H1 (cell line): ENCODE measurements around the gene DAZAP1. TPM values are rescaled to one million over a fixed set of nuclear protein-coding genes. Genes with fewer than 3 reads are reported as not detected.

ENCODE experiments used
- CTCF ChIA-PET: fragments of 300-600 bp; sonication (Branson Sonifier 250); formaldehyde crosslinking; loops from one replicate; lab custom pipeline; 2021; ENCODE audit not compliant: partially characterized antibody; lab: Charles Lee
- POLR2A ChIA-PET: fragments of 300-600 bp; sonication (Branson Sonifier 250); formaldehyde crosslinking; loops from one replicate; lab custom pipeline; 2021; ENCODE audit warnings: inconsistent platforms; ENCODE audit not compliant: partially characterized antibody; lab: Charles Lee
- DNase-seq, 2 experiments: peaks; one replicate each; pipeline versions ENCODE4 v3.0.0 to v3.0.0-alpha.2; 2010 to 2022; ENCODE audit warnings: low spot score in 2 of 2, low read depth in 1 of 2, mixed read lengths in 1 of 2
- FAIRE-seq: peaks from 2 replicates; lab custom pipeline; 2011; peaks lifted over from hg19 to GRCh38; lab: Jason Lieb, UNC
- H2AFZ ChIP-seq: 2 replicates; pipeline ENCODE4 v1.8.1; 2012; ENCODE audit warnings: low read length, inconsistent platforms
- H2AK5ac ChIP-seq: 2 replicates; pipeline ENCODE4 v1.6.1; 2013; ENCODE audit warnings: low read depth, low read length
- H2BK120ac ChIP-seq: replicated peaks from 2 replicates; pipeline ENCODE3; 2013; ENCODE audit warnings: low read depth, low read length, inconsistent platforms
- H2BK12ac ChIP-seq: 2 replicates; pipeline ENCODE4 v1.6.1; 2013; ENCODE audit warnings: low read depth, low read length
- H2BK15ac ChIP-seq: 2 replicates; pipeline ENCODE4 v1.6.1; 2013; ENCODE audit warnings: low read length
- H2BK20ac ChIP-seq: 2 replicates; pipeline ENCODE4 v1.6.1; 2013; ENCODE audit warnings: low read length
- H2BK5ac ChIP-seq: 2 replicates; pipeline ENCODE4 v1.6.1; 2013; ENCODE audit warnings: low read depth, low read length
- H3K14ac ChIP-seq: 2 replicates; pipeline ENCODE4 v1.6.1; 2013; ENCODE audit warnings: inconsistent platforms; ENCODE audit not compliant: insufficient read length
- H3K18ac ChIP-seq: 2 replicates; pipeline ENCODE4 v1.6.1; 2013; ENCODE audit warnings: low read length; ENCODE audit errors: extremely low read depth
- H3K23ac ChIP-seq: 2 replicates; pipeline ENCODE4 v1.6.1; 2013; ENCODE audit warnings: inconsistent platforms; ENCODE audit not compliant: insufficient read length
- H3K23me2 ChIP-seq: 2 replicates; pipeline ENCODE4 v1.6.1; 2013; ENCODE audit warnings: low read depth, low read length
- H3K27ac ChIP-seq: 2 replicates; pipeline ENCODE4 v1.6.1; 2011; ENCODE audit warnings: low read depth, low read length, inconsistent platforms
- H3K27me3 ChIP-seq, 4 experiments: replicated peaks in 1 of 4; 1 replicate in 1 of 4; 2 replicates in 3 of 4; pipeline versions ENCODE4 v1.6.1 to v1.8.1; 2011 to 2013; ENCODE audit warnings: low read length in 3 of 4, mild to moderate bottlenecking in 3 of 4, inconsistent platforms in 2 of 4, mixed read lengths in 2 of 4, moderate library complexity in 1 of 4; ENCODE audit not compliant: control insufficient read depth in 3 of 4, insufficient read depth in 3 of 4; ENCODE audit errors: extremely low read depth in 1 of 4
- H3K36me3 ChIP-seq, 4 experiments: 2 replicates each; pipeline versions ENCODE4 v1.6.1 to v1.8.1; 2011 to 2013; ENCODE audit warnings: mild to moderate bottlenecking in 4 of 4, low read length in 3 of 4, moderate library complexity in 2 of 4, control low read depth in 1 of 4, inconsistent platforms in 1 of 4; ENCODE audit not compliant: insufficient read depth in 4 of 4, control insufficient read depth in 2 of 4
- H3K4ac ChIP-seq: replicated peaks from 2 replicates; pipeline ENCODE3; 2013; ENCODE audit warnings: low read length, low read depth, mixed read lengths, inconsistent platforms; ENCODE audit not compliant: insufficient read length
- H3K4me1 ChIP-seq, 4 experiments: replicated peaks in 1 of 4; 1 replicate in 1 of 4; 2 replicates in 3 of 4; pipeline versions ENCODE4 v1.6.1 to v1.8.1; 2011 to 2013; ENCODE audit warnings: low read length in 3 of 4, inconsistent platforms in 2 of 4, mixed read lengths in 1 of 4; ENCODE audit not compliant: insufficient read depth in 4 of 4, control insufficient read depth in 3 of 4
- H3K4me2 ChIP-seq, 2 experiments: 2 replicates each; pipeline versions ENCODE4 v1.6.1 to v1.8.1; 2011 to 2013; ENCODE audit warnings: low read depth in 2 of 2, low read length in 2 of 2, control low read depth in 1 of 2, inconsistent platforms in 1 of 2, mild to moderate bottlenecking in 1 of 2; ENCODE audit not compliant: insufficient read depth in 1 of 2
- H3K4me3 ChIP-seq, 4 experiments: fragments of 200-600, 300-600 bp in 1 of 4; sonication (generic), shearing (Covaris generic), sonication (Bioruptor Twin) in 1 of 4; 2 replicates each; pipeline versions ENCODE4 v1.5.1 to v1.8.1; 2011 to 2016; ENCODE audit warnings: low read length in 4 of 4, low read depth in 3 of 4, control low read depth in 2 of 4, inconsistent platforms in 2 of 4, mild to moderate bottlenecking in 2 of 4, mixed read lengths in 1 of 4, moderate library complexity in 1 of 4; ENCODE audit not compliant: insufficient read depth in 2 of 4; ENCODE audit errors: extremely low read depth in 1 of 4
- H3K56ac ChIP-seq: replicated peaks from 2 replicates; pipeline ENCODE3; 2013; ENCODE audit warnings: low read depth, mild to moderate bottlenecking, mixed read lengths, low read length, inconsistent platforms; ENCODE audit not compliant: insufficient read length
- H3K79me1 ChIP-seq: 2 replicates; pipeline ENCODE4 v1.6.1; 2013; ENCODE audit warnings: low read depth, low read length, control low read depth
- H3K79me2 ChIP-seq, 2 experiments: 2 replicates each; pipeline versions ENCODE4 v1.6.1 to v1.8.1; 2012 to 2013; ENCODE audit warnings: low read length in 2 of 2, mild to moderate bottlenecking in 2 of 2, inconsistent platforms in 1 of 2; ENCODE audit not compliant: insufficient read depth in 2 of 2, control insufficient read depth in 1 of 2
- H3K9ac ChIP-seq, 4 experiments: replicated peaks in 1 of 4; 1 replicate in 1 of 4; 2 replicates in 3 of 4; pipeline versions ENCODE4 v1.6.1 to v1.8.1; 2011 to 2013; ENCODE audit warnings: low read depth in 3 of 4, low read length in 3 of 4, control low read depth in 2 of 4, mild to moderate bottlenecking in 2 of 4, moderate library complexity in 2 of 4, inconsistent platforms in 1 of 4; ENCODE audit errors: extremely low read depth in 1 of 4
- H3K9me3 ChIP-seq, 2 experiments: 2 replicates each; pipeline versions ENCODE4 v1.6.1 to v1.8.1; 2012 to 2013; ENCODE audit warnings: mild to moderate bottlenecking in 2 of 2, moderate library complexity in 2 of 2, control low read depth in 1 of 2, inconsistent platforms in 1 of 2, low read depth in 1 of 2, low read length in 1 of 2, mixed read lengths in 1 of 2; ENCODE audit not compliant: insufficient read depth in 2 of 2
- H4K20me1 ChIP-seq, 2 experiments: replicated peaks in 1 of 2; 2 replicates each; pipeline versions ENCODE3 to v1.8.1; 2011 to 2013; ENCODE audit warnings: inconsistent platforms in 2 of 2, low read length in 2 of 2, mild to moderate bottlenecking in 1 of 2; ENCODE audit not compliant: insufficient read depth in 2 of 2, control insufficient read depth in 1 of 2
- H4K5ac ChIP-seq: 2 replicates; pipeline ENCODE4 v1.6.1; 2013; ENCODE audit warnings: low read length, low read depth, mixed read lengths, inconsistent platforms; ENCODE audit not compliant: insufficient read length
- H4K8ac ChIP-seq: 2 replicates; pipeline ENCODE4 v1.8.0; 2013; ENCODE audit warnings: mild to moderate bottlenecking, moderate library complexity, low read length, inconsistent platforms; ENCODE audit not compliant: insufficient read depth; ENCODE audit errors: extremely low read depth
- H4K91ac ChIP-seq: replicated peaks from 2 replicates; pipeline ENCODE3; 2013; ENCODE audit warnings: low read length, mixed read lengths, inconsistent platforms; ENCODE audit not compliant: insufficient read length
- ATF2 ChIP-seq: IDR thresholded peaks from 2 replicates; pipeline ENCODE4 v1.6.1; 2012; ENCODE audit warnings: low read length, inconsistent platforms
- CBX5 ChIP-seq: fragments of 300-800, 300-1000 bp; sonication (generic); IDR thresholded peaks from 2 replicates; pipeline ENCODE4 v1.7.1; 2016; ENCODE audit warnings: antibody characterized with exemption, low read length, low read depth
- CHD1 ChIP-seq: IDR thresholded peaks from 2 replicates; pipeline ENCODE4 v1.6.1; 2012; ENCODE audit warnings: low read depth, low read length, improper control_type of control experiment
- GABPA ChIP-seq: IDR thresholded peaks from 2 replicates; pipeline ENCODE4 v1.6.1; 2011; ENCODE audit warnings: mild to moderate bottlenecking, low read length, moderate library complexity, borderline replicate concordance; ENCODE audit not compliant: insufficient read depth
- KDM1A ChIP-seq: fragments of 200-600, 300-600 bp; sonication (generic); IDR thresholded peaks from 2 replicates; pipeline ENCODE4 v1.7.1; 2016; ENCODE audit warnings: mild to moderate bottlenecking, low read length, borderline replicate concordance
- RAD21 ChIP-seq, 2 experiments: IDR thresholded peaks in 1 of 2; conservative IDR thresholded peaks in 1 of 2; 2 replicates each; pipeline ENCODE4 v1.6.1; 2011; ENCODE audit warnings: low read depth in 2 of 2, low read length in 2 of 2, improper control_type of control experiment in 1 of 2, inconsistent platforms in 1 of 2, mild to moderate bottlenecking in 1 of 2, moderate library complexity in 1 of 2
- YY1 ChIP-seq: IDR thresholded peaks from 2 replicates; pipeline ENCODE4 v1.6.1; 2011; ENCODE audit warnings: low read depth, mild to moderate bottlenecking, low read length
- WGBS, 2 experiments: shearing (Covaris generic) in 1 of 2; methylation state at CpG; one replicate each; pipeline versions ENCODE4 v1.1.6 to v1.1.7; 2013 to 2015; ENCODE audit warnings: low lambda C conversion rate in 2 of 2, mixed read lengths in 2 of 2, inconsistent platforms in 1 of 2, low coverage in 1 of 2, missing lambda C conversion rate in 1 of 2; ENCODE audit not compliant: insufficient replicate concordance in 2 of 2, insufficient coverage in 1 of 2, insufficient read length in 1 of 2; ENCODE audit errors: extremely low coverage in 1 of 2, missing lambda C conversion rate in 1 of 2; 5-methylcytosine and 5-hydroxymethylcytosine counted together
- polyA plus RNA-seq, 7 experiments: library from polyadenylated mRNA; depleted of rRNA in 3 of 7; stranded (reverse) in 5 of 7; unstranded in 2 of 7; fragments of >200 nt in 5 of 7; fragments of 200-250 nt in 2 of 7; gene quantifications; 1 replicate in 5 of 7; 2 replicates in 1 of 7; 4 replicates in 1 of 7; pipeline versions ENCODE4 v1.2.1 to v1.2.3, GENCODE V29; 2011 to 2013; ENCODE audit warnings: missing spikeins in 2 of 7, mixed read lengths in 2 of 7
- total RNA-seq: library from RNA; stranded (reverse); fragmentation: NEBNext Ultra II Directional; extraction: Animal tissue kit (Norgen Biotek cat#: 25700); gene quantifications from 2 replicates; pipeline ENCODE4 v1.2.1, GENCODE V29; 2021

DAZAP1 gene
- total and polyA plus RNA-seq, 2 of the 8 experiments (the other 6 are each of a cell fraction or from before 2014, with no cell fraction given): 79.6 to 341 TPM

- Histone ChIP-seq H2BK15ac (no peak overlapping the region), H3K56ac (no peak overlapping the region), H3K18ac (no peak overlapping the region), H2BK12ac (no peak overlapping the region), H2AFZ (no peak overlapping the region), H4K20me1 (peaks cover 55 to 60% of the 10 kb centered on the region in 2 experiments), H2AK5ac (no peak overlapping the region), H2BK5ac (no peak overlapping the region), H3K36me3 (peaks cover 33 to 79% (median 56%) of the 10 kb centered on the region in 4 experiments), H3K27ac (no peak overlapping the region), H3K23ac (no peak overlapping the region), H3K4me2 (no peak overlapping the region), H4K91ac (no peak overlapping the region), H3K4ac (no peak overlapping the region), H3K9ac (no peak overlapping the region), H3K23me2 (peaks cover under 1% of the 10 kb centered on the region; the same call in 1 of the 2 replicates), H3K4me3 (no peak overlapping the region), H2BK120ac (no peak overlapping the region), H3K9me3 (no peaks in the 10 kb centered on the region), H4K8ac (peak overlapping the region; percentile 65), H2BK20ac (no peak overlapping the region; the same call in 1 of the 2 replicates), H3K79me1 (peaks cover 23% of the 10 kb centered on the region), H4K5ac (no peak overlapping the region), H3K14ac (no peak overlapping the region), H3K79me2 (peaks cover 26 to 85% of the 10 kb centered on the region in 2 experiments), H3K27me3 (no peaks in the 10 kb centered on the region), H3K4me1 (peaks cover 8 to 21% (median 14%) of the 10 kb centered on the region in 4 experiments)
- DNase-seq (no peak), FAIRE-seq (no peak)
- ChIA-PET CTCF (interaction anchor here (0.5 to 1.9 kb wide), 7 partner anchors 9 to 572 kb away, joined by 3 to 8 read pairs (median 4); no protein-coding TSS in a partner anchor), POLR2A (interaction anchor here (0.8 to 1.8 kb wide), 6 partner anchors 11 to 152 kb away, joined by 3 to 6 read pairs (median 4); partner anchors contain the start of genes CIRBP and FAM174C)
- 96% methylated on average over 15 of the region's 15 CpGs; no CpG with 5 or more reads in 1 of the 2 experiments for WGBS, 2 experiments
- TF ChIP-seq YY1 (no peak), CHD1 (no peak), RAD21 (IDR thresholded peaks at IDR 0.05 in 1 of 2, conservative IDR thresholded peaks at IDR 0.05 in 1 of 2; ENCODE audit: low read depth in 2 of 2, low read length in 2 of 2) (no peak), ATF2 (no peak), KDM1A (no peak), GABPA (no peak), CBX5 (no peak)
Observed at GRCh38 chr19:1420590-1420989, 13.2 kb downstream of the DAZAP1 start.
